DMS114 treated with DMSO at 0.1 percent for 48 hours (cell line): Measurements from ENCODE around the gene GPAT2.
"Not testable (repeated sequence)": the region's sequence is repeated elsewhere in the genome, so short reads cannot be mapped to it uniquely, and the experiment has no call there.

ENCODE experiments used
- DNase-seq: peaks from one replicate; lab custom pipeline; 2025; ENCODE audit not compliant: unreplicated experiment; lab: John Stamatoyannopoulos, UW

Gene GPAT2, protein sequence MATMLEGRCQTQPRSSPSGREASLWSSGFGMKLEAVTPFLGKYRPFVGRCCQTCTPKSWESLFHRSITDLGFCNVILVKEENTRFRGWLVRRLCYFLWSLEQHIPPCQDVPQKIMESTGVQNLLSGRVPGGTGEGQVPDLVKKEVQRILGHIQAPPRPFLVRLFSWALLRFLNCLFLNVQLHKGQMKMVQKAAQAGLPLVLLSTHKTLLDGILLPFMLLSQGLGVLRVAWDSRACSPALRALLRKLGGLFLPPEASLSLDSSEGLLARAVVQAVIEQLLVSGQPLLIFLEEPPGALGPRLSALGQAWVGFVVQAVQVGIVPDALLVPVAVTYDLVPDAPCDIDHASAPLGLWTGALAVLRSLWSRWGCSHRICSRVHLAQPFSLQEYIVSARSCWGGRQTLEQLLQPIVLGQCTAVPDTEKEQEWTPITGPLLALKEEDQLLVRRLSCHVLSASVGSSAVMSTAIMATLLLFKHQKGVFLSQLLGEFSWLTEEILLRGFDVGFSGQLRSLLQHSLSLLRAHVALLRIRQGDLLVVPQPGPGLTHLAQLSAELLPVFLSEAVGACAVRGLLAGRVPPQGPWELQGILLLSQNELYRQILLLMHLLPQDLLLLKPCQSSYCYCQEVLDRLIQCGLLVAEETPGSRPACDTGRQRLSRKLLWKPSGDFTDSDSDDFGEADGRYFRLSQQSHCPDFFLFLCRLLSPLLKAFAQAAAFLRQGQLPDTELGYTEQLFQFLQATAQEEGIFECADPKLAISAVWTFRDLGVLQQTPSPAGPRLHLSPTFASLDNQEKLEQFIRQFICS

DNA sequence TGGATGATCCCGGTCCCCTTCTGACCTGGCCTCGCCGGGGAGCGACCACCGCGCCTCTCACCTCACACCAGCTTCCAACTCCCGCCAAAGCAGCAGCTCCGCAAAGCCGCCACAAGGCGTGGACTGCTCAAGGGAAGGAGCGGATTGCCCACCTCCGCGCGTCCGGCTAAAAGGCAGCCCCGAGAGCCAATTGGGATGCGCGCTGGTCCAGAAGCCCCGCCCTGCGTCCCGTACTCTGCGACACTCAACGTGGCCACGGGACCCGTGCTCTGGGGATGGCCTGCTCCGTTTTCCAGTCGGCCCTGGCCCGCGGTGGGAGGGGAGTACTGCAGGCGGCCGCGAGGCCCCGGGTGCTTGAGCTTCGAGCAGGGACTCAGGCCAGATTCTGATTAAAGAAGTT, at the start of gene GPAT2:
Gene GPAT2, minus strand, starts transcription at position 125 of the 400 bp plus-strand sequence. CDS start 2,557 bp downstream, outside the sequence.
- not testable (repeated sequence) for DNase-seq

DNA sequence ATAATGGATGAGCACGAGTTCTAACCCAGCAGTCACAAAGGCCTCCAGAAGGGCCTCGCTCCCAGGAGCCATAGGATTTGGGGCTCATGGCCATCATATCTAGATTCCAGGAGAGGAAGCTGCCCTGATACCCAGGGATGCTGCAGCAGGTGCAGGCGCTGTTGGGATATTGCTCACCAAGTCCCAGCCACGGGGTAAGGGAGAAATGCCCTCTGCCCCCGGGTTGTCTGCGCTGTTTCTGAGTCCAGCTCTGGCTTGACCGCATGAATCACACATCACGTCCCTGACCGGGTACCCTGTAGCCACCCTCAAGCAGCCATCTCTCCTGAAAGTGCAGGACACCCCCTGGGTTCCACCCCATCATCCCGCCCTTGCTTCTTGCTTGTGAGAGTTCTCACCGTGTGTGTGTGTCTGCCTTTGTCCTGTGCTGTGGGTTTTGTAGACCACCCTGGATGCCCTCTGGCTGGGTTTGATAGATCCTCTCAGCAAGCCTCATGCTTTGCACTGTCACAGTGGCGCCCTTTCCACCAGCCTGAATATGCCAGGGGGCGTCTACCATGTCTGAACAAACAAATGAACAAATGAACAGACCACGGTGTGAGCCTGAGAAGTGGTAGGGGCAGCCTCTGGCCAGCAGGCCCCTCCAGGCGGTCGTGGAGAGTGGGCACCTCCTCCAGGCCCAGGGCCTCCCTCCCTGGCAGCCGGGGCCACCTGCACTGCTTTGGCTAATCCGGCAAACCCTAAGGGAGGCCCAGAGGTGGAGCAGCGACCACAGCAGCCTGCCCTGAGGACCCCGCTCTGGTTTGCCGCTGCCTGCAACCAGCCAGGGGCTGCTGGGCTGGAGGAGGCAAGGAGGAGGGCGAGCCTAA, 49.5 kb upstream of the GPAT2 start:
- no peak for DNase-seq

DNA sequence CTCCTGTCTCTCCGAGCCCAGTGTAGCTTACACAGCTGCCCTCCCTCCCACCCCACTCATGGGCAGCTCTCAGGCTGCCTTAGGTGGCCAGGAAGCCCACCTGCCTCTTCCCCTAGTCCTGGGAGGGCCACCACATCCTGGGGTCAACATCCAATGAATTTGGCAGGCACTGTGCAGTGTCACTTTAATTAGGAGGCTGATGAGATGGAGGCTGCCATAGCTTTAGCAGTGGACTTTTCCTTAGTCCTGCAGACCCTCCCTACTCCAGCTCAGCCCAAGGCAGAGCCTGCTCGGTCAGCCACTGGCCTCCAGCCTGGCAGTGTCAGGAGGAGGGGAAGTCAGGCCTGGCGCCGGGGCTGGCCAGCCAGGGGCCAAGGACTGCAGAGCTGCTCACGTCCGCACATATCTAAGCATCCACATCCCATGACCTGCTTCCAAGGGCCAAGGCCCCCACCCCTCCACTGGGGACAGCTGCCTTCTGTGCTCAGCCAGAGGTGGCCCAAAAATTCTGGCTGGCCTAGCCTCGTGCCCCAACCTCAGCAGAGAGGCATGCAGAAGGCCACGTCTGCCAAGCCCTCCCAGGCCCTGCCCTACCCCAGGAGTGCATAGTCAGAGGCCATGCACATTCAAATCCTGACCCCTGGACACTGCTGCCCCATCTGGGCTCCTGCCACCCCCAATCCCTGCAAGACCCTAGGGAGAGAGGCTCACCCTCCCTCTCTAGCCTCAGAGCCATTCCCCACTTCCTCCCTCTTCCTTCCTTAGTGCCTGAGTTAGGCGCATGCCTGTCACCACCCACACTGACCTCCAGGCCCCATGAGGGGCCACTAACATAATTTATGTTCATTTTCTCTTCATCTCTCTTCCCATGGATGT, 48.6 kb upstream of the GPAT2 start:
- DNase-seq: no peak

DNA sequence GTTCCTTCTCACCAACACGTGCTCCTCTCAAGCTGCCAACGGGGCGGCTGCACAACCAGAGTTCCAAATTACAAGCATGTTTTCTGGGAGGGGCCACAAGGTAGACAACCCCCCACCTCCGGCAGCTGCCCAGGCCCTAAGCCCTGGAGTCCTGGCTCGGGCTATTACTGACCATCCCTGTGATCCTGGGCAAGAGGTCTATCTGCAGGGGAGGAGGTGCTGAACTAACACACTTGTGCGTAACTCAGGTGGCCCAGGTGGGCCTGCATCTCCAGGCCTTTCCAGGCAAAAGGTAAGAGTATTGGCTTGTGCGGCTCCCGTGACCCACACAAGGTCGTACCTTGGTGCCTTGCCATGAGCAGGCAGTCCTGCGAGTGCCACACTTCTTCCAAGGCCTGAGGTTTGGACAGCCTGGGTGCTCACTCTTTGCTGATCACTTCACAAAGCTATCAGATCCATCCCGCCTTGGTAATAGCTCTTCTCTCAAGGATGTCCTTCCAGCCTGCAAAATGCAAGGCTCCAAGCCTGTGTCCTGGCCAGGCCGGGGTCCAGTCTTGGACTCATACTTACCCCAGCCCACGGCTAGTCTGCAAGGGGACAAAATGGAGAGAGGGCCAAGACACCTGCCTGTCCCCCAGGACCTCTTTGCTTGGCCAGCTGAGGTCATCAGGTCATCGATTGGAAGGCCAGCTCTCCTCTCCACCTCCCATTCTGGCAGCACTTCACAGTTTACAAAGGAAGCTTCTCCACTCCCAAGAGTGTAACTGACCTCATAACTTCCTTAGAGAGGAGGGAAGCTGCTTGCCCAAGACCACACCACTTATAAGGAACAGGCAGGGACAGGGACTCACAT, 47.7 kb upstream of the GPAT2 start:
- DNase-seq: no peak

DNA sequence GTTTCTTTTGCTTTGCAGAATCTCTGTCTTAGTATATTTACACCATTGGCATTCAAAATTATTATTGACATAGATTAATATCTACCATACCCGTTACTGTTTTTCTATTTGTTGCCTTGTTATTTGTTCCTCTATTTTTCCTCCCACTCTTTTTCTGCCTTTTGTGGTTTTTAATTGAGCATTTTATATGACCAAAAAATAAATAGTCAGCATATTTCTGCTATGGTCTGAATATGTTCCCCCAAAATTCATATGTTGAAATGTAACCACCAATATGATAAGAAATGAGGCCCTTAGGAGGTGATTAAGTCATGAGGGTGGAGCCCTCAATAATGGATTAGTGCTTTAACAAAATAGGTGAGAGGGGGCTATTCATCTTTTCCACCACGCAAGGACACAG, 46.3 kb upstream of the GPAT2 start:
- no peak for DNase-seq

DNA sequence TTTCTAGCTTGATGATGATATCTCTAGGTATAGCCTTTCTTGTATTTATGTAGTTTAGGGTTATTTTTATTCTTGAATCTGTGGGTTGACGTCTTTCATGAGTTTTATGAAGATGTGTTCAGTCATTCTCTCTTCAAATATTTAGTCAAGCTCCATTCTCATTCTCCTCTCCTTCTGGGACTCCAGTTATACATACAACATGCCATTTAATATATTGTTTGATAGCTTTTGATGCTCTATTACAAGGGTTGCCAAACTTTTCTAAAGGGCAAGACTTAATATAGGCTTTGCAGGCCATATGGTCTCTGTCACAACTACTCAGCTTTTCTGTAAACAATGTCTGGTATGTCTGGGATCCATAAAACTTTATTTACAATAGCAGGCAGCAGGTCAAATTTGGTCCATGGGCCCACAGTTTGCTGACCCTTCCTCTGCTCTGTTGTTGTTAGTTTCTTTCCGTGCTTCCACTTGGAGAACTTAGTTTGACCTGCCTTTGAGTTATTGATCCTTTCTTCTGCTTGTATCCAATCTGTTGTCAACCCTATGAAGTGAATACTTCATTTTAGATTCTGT, 40.6 kb upstream of the GPAT2 start:
- DNase-seq: no peak

DNA sequence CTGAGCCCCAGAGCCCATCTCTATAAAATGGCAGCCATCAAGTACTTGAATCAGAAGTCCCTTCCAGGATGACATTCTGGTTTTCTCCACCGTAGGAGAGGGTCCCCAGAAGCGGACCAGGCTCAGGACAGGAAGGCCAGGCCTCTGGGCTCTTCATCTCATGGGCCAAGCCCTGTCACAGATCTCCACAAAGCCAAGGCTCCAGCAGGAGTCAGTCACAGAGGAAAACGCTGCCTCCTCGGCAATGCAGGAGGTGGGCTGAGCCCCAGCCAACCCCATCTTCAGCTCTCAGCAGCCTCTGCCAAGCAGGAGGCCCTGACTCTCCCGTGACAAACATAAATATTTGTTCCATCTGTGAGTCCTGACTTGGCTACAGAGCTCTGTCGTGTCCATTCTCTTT, 39.4 kb upstream of the GPAT2 start:
- DNase-seq: no peak

DNA sequence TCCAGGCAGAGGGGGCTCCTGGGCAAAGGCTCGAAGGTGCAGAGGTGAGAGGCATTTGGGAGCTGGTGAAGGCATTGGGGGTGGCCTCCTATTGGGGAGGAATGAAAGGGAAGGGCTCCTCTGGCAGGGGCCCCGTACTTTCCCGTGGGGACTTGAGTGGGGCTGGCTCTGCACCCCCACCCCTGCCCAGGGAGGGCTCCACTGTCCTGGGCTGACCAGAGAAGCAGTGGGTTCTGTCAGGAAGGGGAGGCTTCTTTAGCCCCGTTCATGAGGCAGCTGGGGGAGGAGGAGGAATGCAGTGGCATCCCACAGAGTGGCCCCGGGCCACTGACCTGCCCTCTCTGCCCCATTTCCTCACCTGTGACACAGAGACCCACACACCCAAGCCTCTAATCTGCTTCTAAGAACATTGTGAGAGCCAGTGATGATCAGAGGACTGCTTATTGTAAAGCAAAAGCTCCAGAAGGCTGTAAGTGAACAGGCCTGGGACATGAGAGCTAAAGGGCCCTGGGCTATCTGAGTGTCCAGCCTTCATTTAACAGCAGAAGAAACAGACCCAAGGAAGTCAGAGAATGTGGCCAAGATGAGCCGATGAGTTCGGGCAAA, 38.6 kb upstream of the GPAT2 start:
- DNase-seq: no peak

DNA sequence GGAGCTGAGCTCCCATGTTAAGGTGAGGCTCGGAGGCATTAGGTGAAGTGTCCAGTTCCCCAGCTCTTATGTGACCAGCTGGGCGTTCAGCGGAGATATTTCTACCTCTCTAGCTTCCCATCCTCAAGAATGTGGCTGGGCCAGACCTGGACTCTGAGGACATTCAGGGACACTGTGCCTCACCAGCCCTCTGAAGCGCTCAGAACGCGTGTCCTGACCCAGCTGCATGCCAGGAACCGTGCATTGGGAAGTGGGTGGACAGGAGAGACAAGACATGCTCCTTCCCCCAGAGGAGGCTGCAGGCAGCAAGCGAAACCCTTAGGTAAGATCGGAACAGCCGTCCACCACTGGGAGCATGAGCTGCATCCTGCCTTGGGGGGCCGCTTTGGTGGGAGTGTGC, 38.0 kb upstream of the GPAT2 start:
- DNase-seq: no peak

DNA sequence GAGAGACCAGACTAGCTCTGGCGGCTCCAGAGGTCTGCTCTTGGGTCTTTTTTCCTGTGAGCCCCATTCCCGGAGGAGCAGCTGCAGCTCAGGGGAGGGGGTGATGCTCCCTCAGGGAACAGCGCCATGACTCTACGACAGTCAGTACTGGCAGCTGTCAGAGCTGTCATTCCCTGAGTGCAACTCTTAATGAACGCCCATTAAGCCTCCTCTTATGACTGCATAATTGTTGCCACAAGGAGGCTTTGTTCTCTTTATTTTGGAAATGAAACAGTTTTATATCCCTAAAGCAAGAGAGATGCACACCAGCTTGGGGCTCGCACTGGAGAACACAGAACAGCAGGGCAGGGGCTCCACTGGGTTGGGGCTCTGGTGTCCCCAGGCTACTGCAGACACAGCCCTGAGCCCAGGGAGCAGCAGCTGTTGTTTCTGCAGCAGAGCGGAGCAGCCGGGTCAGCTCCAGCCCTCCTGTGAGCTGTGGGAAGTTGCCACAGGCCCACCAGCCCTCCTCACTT, 37.3 kb upstream of the GPAT2 start:
- DNase-seq: not testable (repeated sequence)

DNA sequence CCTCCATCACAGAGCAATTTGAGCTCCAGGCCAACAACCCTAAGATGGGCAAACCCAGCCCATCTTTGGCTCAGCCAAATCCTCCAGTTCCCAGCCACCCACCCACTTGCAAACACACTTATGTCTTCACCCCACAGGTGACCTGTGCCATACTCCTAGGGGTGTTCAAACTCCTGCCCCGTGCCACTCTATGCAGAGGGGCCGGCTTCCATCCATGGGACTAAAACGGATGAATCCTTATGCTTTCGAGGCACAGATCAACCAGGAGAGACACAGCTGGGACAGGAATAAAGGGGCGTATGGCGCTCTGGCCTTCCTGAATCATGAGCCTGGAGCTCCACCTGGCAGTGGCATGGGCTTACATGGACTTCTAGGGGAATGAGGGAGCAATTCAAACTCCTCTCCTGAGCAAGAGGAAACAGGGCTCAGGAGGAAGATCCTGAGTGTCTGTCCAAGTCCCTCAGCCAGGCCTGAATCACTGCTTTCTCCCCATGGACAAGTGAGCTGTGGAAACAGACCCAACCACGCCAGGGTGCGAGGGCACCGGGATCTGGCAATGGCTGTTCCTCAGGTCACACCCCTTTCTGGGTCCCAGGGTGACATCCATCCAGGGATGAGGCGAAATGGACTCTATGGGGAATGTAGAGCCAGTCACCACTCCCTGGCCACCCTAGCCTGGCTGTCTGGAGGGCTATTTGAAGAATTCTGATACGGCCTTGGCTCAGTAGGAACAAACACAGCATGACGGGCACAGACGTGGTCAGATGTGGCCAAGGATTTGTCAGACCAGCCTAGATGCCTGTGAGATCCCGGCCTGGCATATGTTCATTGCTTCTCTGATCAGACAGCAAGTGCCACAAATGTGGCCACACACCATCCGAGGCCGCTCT, 36.6 kb upstream of the GPAT2 start:
- DNase-seq: not testable (repeated sequence)

DNA sequence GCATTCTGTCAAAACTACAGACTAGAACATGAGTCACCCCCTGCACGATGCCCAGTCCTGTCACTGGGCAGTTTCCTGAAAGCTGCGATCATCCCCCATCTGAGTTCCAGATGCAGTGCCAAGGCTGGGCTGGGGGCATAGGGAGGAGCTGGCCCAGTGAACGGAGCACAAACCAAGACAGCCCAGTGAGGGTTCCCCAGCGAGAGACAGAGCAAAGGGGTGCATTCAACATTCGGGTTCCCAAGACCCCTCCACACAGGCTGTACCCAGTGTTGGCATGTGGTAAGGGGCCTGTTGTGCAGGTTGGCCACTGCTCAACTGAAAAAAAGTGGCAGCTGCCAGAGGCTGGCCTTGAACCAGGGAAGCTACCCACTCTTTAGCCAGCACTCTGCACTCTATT, 35.6 kb upstream of the GPAT2 start:
- DNase-seq: not testable (repeated sequence)

DNA sequence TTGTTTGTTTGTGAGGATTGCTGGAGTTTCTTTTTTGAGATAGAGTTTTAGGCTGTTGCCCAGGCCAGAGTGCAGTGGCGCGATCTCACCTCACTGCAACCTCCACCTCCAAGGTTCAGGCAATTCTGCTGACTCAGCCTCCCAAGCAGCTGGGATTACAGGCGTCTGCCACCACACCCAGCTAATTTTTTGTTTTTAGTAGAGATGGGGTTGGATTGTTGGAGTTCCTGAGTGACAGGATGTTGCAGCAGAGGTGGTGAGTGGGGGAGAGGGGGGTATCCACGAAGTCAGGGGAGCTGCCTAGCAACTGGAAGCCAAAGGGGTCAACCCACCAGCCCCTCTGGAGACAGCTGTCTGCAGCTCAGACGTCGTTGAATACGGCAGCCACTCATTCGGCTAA, 35.2 kb upstream of the GPAT2 start:
- not testable (repeated sequence) for DNase-seq

DNA sequence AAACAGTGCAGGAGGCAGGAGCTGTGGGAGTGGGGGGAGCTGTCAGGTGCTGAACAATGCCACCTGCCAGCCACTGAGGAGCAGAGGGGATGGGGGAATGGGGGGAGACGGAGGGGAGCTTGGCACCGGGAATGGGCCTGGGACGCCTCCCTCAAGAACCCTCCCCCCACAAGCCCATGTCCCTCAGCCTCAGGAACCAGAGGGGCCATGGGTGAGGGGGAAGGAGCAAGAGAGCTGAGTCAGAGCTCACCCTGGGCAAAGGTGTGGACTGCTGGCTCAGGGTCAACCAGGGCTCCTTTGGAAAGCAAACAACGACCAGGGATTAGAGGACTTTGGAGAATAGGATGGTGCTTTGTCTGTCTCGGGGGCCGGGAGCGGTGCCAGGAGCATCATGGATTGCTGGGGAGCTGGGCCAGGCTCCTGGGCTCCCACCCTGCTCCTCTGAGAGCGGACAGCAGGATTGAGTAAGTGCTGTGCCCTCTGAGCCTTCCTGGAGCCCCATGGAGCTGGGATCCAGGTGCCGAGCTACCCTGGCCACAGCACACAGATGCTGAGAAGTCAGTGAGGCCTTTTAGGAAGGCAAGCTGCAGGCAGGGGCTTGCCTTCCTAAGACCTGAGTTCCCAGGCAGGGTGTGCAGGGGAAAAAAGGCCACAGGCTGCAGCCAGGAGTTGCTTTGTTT, 33.3 kb upstream of the GPAT2 start:
- not testable (repeated sequence) for DNase-seq

DNA sequence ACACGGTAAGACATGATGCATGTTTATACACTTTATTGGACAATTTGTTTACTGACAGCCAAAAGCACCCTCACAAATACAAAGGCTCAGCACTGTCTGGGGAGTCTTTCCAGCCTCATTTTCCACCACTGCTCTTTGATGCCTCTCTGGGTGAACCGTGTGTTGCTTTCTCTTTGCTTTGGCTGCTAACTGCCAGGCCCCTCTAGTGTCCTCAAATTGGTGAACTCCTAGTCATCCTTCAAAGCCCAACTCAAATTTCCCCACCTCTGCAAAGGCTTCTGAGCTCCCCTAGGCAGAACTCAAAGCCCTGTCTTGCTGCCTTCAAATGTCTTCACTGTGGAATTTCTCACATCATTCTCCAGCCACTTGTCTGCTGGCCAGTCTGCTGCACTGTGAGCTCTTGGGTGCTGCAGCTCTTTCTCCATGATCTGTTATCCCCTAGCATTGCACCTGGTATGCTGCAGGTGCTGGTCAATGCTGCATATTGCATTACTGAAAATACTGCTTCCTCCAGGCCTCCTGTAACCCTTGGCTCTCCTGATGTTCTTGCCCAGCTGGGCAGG, 32.5 kb upstream of the GPAT2 start:
- DNase-seq: not testable (repeated sequence)

DNA sequence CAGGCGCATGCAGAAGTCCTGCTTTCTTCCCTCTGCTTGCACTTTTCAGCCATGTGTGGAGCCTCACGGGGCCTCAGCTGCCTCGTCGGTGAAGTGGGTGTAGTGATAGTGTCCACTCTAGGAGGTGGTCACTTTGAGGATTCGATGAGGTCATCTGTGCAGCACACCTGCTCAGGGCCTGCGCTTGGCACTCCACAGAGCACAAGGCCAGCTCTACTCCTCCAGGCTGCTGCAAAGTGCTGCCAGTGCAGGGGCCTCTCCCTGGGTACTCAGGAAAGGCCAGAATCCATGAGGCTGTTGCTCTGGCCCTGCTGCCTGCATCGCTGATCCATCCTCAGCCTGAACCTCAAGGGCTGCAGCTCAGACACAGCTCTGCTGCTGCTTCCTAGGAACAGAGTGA, 31.8 kb upstream of the GPAT2 start:
- not testable (repeated sequence) for DNase-seq
